Glomerular endothelial cell (primary cell): ENCODE measurements around the gene P2RY10. TPM values are rescaled to one million over a fixed set of nuclear protein-coding genes. Genes with fewer than 3 reads are reported as not detected.

Source experiments
- total RNA-seq: library from RNA; depleted of rRNA; stranded (reverse); fragments of >200 nt; gene quantifications from 2 replicates; pipeline ENCODE4 v1.2.3, GENCODE V29; 2015

P2RY10 gene
- total RNA-seq, 1 donor from 2014 or later: not detected

Other genes starting within 250 kb of the P2RY10 start
- gene LPAR4, start 197.7 kb upstream of the P2RY10 start, total RNA-seq: 0.12 and 0.15 TPM in 2 replicates
- gene GPR174, start 199.3 kb downstream of the P2RY10 start, total RNA-seq: not detected in 2 replicates